Activated naive CD4-positive, alpha-beta T cell treated with anti-CD3 and anti-CD28 coated beads, Interleukin-2, amount 50 U/mL, for 72 hours (primary cell): ENCODE data around the gene GSTCD. TPM values are rescaled to one million over a fixed set of nuclear protein-coding genes. Genes with fewer than 3 reads are reported as not detected.
"Not testable (repeated sequence)": the region's sequence is repeated elsewhere in the genome, so short reads cannot be mapped to it uniquely, and the experiment has no call there.

Experiments used
- ATAC-seq, 2 donors: fragments of 150-1000 bp; cut with Tn5 transposase; 2 replicates each; pipeline ENCODE4 v1.10.0; 2021; ENCODE audit warnings: mild to moderate bottlenecking in 2 of 2, moderate library complexity in 2 of 2
- DNase-seq, 2 donors: peaks; one replicate each; pipeline ENCODE4 v3.0.0; 2021 to 2022; ENCODE audit warnings: low spot score in 2 of 2
- H3K27ac Mint-ChIP-seq, 2 donors: one replicate each; pipeline ENCODE4 v1.8.0; 2022; ENCODE audit warnings: mild to moderate bottlenecking in 2 of 2, mixed read lengths in 2 of 2
- H3K36me3 Mint-ChIP-seq, 2 donors: one replicate each; pipeline ENCODE4 v1.8.0; 2022; ENCODE audit warnings: mixed read lengths in 2 of 2
- H3K9me3 Mint-ChIP-seq, 2 donors: one replicate each; pipeline ENCODE4 v1.8.0; 2022; ENCODE audit warnings: mixed read lengths in 2 of 2
- total RNA-seq, 2 donors: library from RNA; stranded (reverse); gene quantifications; one replicate each; pipeline ENCODE4 v1.2.3, GENCODE V29; 2022

GSTCD gene
- total RNA-seq, 2 donors from 2014 or later = 7.4 to 15.7 TPM

DNA sequence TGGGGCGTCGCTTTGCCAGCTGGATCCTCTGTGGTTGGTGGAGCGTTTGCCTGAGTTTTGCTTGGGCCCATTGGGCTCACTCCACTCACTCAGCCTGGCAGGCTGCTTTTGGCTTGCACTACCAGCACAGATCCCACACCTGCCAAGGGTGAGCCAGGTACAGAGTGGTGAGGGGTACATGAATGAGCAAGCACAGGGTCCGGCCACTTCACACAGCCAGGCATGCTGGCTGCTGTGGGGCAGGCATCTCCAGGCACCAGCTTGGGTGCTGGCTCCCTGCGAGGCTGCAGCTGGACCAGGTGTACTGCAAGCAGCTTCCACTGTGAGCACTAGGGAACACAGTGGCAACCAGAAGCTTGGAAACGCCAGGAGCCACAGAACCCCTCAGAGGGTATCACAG is 126.6 kb downstream of the GSTCD start:
- ATAC-seq (no peak), DNase-seq (no peak)
- H3K27ac Mint-ChIP-seq = no peak overlapping the region
- peaks cover 13 to 19% of the 10 kb centered on the region in 2 donors for H3K36me3 Mint-ChIP-seq
- H3K9me3 Mint-ChIP-seq = no peaks in the 10 kb centered on the region

DNA sequence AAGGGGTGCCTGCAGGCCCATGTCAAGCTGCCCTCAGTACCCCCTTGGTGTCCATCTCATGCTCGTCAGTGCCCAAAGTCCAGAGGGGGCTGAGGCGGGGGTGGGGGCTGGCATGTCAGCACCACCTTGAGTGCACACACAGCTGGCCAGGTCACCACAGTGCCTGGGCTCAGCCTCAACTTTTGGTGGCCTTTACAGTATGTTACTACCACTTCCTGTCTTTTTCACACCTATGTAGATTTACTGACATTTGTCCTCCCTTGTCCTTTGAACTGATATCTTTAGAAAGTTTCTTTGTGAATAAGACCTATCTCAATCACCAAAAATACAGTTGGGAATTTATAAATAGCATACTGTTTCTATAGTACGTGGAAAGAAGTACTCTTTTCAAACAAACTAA is 128.0 kb downstream of the GSTCD start:
- peak in 1 of 2 donors; percentile 61 for ATAC-seq

DNA sequence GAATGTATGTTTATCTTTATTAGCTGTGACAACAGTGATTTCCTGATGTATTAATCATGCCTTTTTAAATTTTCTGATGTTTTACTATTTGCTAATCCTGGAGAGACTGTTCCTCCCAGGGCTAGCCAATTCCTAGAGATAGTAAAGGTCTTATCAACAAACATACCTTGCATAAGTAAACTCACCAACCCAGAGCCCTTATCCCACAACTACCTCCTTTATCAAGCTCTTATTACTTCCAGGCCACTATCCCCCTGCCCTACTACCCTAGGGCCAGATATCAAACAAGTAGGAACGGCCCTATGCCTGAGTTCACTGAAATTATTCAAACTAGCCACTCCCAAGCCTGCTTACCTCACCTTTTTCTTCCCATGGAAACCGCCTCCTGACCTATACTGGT is 128.5 kb downstream of the GSTCD start:
- Mint-ChIP-seq H3K9me3 (no peaks in the 10 kb centered on the region), H3K27ac (peak overlapping the region in 1 of 2 donors; percentile 10), H3K36me3 (peaks cover 13 to 19% of the 10 kb centered on the region in 2 donors)
- DNase-seq (no peak), ATAC-seq (peak in 1 of 2 donors; percentile 59)

More for the DNA sequence above, 128.0 kb downstream of the GSTCD start:
- DNase-seq = no peak
- H3K9me3 Mint-ChIP-seq = no peaks in the 10 kb centered on the region
- peak overlapping the region in 1 of 2 donors; percentile 10 for H3K27ac Mint-ChIP-seq
- peaks cover 13 to 19% of the 10 kb centered on the region in 2 donors for H3K36me3 Mint-ChIP-seq

DNA sequence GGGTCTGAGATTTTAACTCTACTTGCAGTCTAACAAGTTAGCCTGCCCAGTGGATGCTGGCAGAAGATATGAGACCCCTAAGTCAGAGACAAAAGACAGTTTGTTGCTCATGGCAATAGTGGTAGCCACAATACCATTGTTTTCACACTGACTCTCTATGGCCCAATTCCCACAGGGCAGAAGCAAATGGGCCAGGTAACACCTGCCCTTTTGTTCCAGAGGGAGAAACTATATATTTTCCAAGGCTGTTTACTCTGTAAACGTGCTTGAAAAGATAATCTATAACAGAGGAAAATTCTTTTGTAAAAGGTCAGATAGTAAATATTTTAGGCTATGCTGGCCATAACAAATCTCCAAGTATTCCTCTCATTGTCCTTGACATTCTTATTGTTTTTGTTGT is 129.5 kb downstream of the GSTCD start:
- Mint-ChIP-seq H3K27ac (no peak overlapping the region), H3K9me3 (no peaks in the 10 kb centered on the region), H3K36me3 (peaks cover 13 to 19% of the 10 kb centered on the region in 2 donors)
- ATAC-seq (no peak), DNase-seq (no peak)

DNA sequence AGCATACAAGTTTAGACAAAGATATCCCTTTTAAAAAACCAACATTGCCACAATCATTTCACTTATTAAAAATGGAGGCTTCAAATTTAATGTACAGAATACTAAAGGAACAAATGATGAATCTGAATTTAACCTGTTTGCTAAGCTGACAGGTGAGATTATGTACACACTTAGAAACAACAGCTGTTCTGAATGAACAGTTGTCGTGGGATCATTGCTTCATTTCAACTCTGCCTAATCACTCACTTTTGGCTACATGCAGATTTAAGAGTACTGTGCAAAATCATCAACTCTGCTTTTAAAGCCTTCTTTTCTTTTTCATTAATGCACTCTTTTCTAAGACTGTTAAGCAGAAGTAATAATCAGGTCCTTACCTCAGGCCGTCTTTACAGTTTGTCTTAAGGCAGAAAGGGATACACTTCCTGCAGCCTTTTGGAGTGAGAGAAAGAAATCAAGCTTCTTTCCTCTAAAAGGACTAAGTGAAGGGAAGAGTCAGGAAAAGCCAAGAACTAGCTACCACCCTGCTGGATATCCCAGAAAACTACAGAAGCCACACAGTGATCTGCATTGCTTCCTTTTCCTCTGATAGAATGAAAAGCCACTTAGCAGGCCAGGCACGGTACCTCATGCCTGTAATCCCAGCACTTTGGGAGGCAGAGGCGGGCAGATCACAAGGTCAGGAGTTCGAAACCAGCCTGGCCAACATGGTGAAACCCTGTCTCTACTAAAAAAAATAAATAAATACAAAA is 132.0 kb downstream of the GSTCD start:
- H3K36me3 Mint-ChIP-seq = peaks cover 11 to 18% of the 10 kb centered on the region in 2 donors
- H3K9me3 Mint-ChIP-seq = no peaks in the 10 kb centered on the region
- no peak for ATAC-seq
- DNase-seq = no peak
- H3K27ac Mint-ChIP-seq = no peak overlapping the region

DNA sequence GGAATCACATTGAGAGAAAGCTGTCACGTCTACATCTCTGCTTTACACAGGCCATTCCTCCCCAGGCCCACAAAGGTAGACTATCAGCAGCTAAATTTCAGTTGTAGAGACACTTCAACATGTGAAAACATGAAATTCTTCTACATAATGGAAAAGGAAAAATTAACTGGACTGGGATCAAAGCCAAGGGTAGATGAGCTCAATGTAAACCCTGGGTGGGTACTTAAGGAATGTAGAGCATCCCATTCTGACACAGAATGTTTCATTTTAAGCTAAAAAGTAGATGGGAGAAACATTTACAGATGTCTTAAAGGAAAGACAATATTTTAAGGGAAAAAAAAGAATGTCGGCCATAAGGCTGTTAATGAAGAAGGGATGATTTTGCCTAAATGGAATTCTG is 135.4 kb downstream of the GSTCD start:
- no peak overlapping the region for H3K27ac Mint-ChIP-seq
- DNase-seq (no peak), ATAC-seq (no peak)
- H3K36me3 Mint-ChIP-seq = no peaks in the 10 kb centered on the region
- no peaks in the 10 kb centered on the region for H3K9me3 Mint-ChIP-seq

DNA sequence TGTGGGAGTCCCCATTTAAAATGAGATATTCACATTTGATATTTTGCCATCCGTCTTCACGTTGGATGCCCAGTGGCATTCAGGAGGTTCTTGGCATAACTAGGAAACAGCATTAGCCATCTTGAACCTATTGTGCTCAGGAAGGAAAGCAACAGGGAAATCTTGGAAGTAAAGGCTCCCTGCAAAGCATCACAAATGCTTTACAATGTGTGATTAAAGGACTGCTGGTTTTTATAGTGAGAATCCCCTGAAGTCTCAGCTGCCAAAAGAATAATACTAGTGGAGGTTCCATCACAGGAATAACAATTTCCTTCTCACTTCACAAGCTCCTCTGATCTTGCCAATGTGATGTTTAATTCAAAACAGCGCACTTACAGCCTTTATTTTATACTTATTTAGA is 137.0 kb downstream of the GSTCD start:
- ATAC-seq = no peak
- DNase-seq = no peak
- Mint-ChIP-seq H3K27ac (no peak overlapping the region), H3K36me3 (no peaks in the 10 kb centered on the region), H3K9me3 (no peaks in the 10 kb centered on the region)

DNA sequence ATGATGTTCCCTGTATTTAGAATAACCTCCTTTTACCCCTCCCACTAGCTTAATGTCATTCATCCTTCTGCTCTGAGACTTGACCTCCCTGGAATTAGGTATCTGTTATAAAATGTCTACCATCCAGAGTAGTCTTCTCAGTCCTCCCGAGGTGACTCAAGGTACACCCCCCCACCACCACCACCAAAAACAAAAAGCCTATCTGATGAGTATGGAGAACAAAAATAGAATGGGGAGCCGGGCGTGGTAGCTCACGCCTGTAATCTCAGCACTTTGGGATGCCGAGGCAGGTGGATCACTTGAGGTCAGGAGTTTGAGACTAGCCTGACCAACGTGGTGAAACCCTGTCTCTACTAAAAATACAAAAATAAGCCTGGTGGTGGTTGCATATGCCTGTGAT is 139.8 kb downstream of the GSTCD start:
- not testable (repeated sequence) for H3K9me3 Mint-ChIP-seq, DNase-seq, H3K27ac Mint-ChIP-seq, ATAC-seq, H3K36me3 Mint-ChIP-seq

DNA sequence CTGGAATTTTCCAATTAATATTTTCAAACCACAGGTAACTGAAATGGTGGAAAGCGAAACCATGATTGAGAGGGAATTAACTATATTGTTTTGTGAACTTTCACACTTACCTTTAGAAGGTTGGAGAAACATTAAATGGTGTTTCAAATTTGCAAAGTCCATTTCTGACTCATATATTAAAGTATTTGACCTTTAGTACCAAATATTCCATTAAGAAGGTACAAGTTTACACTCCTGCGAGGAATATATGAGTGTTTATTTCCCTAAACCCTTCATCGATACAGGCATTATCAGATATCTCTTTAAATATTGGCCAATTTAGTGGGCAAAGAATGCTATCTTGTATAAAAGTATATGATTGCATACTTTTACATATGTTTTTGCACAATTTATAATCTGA is 142.6 kb downstream of the GSTCD start:
- Mint-ChIP-seq H3K9me3 (peaks cover 18 to 22% of the 10 kb centered on the region in 2 donors), H3K36me3 (peaks cover 17 to 23% of the 10 kb centered on the region in 2 donors), H3K27ac (no peak overlapping the region)
- ATAC-seq = no peak
- no peak for DNase-seq

DNA sequence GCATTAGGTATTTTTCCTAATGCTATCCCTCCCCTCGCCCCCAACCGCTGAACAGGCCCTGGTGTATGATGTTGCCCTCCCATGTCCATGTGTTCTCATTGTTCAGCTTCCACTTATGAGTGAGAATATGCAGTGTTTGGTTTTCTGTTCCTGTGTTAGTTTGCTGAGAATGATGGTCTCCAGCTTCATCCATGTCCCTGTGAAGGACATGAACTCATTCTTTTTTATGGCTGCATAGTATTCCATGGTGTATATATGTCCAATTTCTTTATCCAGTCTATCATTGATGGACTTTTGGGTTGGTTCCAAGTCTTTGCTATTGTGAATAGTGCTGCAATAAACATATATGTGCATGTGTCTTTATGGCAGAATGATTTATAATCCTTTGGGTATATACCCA is 143.6 kb downstream of the GSTCD start:
- Mint-ChIP-seq H3K9me3 (peaks cover 24 to 28% of the 10 kb centered on the region in 2 donors), H3K36me3 (peaks cover 25 to 32% of the 10 kb centered on the region in 2 donors)
- not testable (repeated sequence) for ATAC-seq, DNase-seq, H3K27ac Mint-ChIP-seq

DNA sequence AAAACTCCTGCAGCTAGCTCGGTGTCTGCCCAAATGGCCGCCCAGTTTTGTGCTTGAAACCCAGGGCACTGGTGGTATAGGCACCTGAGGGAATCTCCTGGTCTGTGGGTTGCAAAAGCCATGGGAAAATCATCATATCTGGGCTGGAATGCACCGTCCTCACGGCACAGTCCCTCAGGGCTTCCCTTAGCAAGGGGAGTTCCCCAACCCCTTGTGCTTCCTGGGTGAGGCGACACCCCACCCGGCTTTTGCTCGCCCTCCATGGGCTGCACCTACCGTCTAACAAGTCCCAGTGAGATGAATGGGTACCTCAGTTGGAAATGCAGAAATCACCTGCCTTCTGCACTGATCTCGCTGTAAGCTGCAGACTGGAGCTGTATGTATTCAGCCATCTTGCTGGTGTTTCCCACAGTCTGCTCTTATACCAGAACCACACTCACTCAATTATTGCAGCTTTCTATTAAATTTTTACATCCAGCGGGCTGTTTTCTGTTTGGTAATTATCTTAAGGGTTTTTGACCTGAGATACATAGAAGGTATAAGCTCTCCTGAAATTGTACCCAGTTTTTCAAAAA is 150.0 kb downstream of the GSTCD start:
- DNase-seq (no peak), ATAC-seq (no peak)
- no peak overlapping the region for H3K27ac Mint-ChIP-seq
- peaks cover 48 to 54% of the 10 kb centered on the region in 2 donors for H3K36me3 Mint-ChIP-seq
- peaks cover 44 to 47% of the 10 kb centered on the region in 2 donors for H3K9me3 Mint-ChIP-seq

DNA sequence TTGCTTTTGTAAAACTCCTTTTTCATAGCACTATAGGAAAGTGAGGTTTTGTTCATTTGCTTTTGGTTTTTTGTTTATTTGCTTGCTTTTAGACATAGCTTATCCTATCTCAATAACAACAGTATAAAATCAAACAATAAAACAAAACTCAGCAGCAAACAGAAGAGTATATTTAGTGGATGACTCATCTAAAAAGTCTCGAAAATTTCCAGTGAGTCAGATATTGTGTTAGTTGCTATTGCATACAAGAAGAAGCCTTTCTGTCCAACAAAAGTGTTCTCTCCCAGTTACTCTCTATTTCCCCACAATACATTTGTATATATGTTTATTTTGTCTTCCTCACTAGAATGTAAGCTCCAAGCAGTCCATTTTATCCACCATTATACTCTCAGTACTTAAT is 150.6 kb downstream of the GSTCD start:
- peaks cover 37 to 40% of the 10 kb centered on the region in 2 donors for H3K9me3 Mint-ChIP-seq
- H3K27ac Mint-ChIP-seq = no peak overlapping the region
- peaks cover 41 to 48% of the 10 kb centered on the region in 2 donors for H3K36me3 Mint-ChIP-seq

DNA sequence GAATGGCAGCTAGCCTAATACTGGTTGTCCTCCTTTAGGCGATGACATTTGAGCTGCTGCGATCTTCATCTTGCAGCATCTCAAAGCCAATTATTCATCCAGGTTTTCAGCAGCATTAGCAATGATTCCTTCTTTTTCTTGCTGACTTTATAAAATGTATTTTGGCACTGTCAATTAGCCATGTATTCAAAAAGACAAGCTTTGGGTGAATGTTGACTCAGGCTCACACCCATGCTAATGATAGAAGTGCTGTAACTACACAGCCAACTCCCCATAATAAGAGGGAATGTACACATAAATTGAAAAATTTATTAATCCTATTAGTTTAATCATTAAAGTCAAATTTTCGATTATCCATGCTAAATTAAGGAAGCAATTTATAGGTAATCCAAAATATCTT is 162.4 kb downstream of the GSTCD start:
- H3K9me3 Mint-ChIP-seq = no peaks in the 10 kb centered on the region
- DNase-seq (no peak), ATAC-seq (no peak)
- no peak overlapping the region for H3K27ac Mint-ChIP-seq
- H3K36me3 Mint-ChIP-seq = no peaks in the 10 kb centered on the region

More for the DNA sequence above, 150.6 kb downstream of the GSTCD start:
- no peak for ATAC-seq
- DNase-seq = no peak

DNA sequence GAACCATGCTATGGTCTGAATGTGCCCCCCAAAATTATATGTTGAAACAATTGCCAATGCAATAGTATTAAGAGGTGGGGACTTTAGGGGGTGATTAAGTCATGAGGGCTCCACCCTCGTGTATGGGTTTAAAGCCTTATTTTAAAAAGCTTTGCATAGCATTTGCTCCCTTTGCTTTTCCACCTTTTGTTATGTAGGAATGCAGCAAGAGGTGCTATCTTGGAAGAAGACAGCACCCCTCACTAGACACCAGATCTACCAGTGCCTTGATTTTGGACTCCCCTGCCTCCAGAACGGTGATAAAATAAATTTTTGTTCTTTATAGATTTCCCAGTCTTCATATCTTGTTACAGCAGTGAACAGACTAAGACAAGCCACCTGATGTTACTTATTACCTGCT is 163.4 kb downstream of the GSTCD start:
- Mint-ChIP-seq H3K27ac (no peak overlapping the region), H3K36me3 (no peaks in the 10 kb centered on the region), H3K9me3 (no peaks in the 10 kb centered on the region)
- ATAC-seq (no peak), DNase-seq (no peak)

DNA sequence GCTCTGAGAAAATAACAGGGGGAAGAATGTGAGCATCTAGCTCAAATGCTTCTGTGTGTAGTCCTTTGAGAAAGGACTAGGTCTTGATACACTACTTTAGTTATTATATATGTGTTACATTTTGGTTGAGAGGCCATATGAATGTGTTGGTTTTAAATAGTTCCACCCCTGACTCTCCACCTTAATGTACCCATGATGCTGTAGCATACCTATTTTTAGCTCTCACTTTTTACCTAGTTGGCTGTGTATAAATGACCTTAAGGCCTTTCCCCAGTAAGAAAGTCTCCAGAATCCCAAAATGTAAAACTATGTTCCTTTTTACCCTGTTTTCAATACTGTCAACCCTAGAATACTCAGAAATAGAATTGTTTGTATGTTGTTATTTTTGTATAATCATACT is 166.6 kb downstream of the GSTCD start:
- no peaks in the 10 kb centered on the region for H3K36me3 Mint-ChIP-seq
- no peaks in the 10 kb centered on the region for H3K9me3 Mint-ChIP-seq
- H3K27ac Mint-ChIP-seq = no peak overlapping the region
- no peak for DNase-seq
- ATAC-seq = no peak

DNA sequence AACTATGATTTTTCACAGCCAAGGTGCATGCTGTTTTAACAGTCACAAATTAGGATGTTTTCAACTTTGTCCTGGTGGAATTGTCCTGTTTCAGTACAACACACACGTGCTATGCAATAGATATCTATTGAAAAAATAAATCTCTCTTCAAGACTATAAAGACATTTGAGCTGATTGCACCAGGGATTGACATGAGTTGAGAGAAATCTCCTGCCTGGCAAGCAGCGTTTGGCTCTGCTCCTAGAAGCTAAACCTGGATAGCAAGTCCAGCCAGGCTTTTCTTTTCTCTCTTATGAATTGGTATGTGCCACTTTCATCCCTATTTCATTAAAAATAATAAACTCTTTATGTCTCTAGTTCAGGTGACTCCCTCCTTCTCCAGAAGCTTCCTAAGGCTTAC is 170.1 kb downstream of the GSTCD start:
- Mint-ChIP-seq H3K9me3 (peaks cover 3 to 4% of the 10 kb centered on the region in 2 donors), H3K27ac (no peak overlapping the region), H3K36me3 (peaks cover 0 to 5% of the 10 kb centered on the region in 2 donors)
- no peak for DNase-seq
- ATAC-seq = no peak

DNA sequence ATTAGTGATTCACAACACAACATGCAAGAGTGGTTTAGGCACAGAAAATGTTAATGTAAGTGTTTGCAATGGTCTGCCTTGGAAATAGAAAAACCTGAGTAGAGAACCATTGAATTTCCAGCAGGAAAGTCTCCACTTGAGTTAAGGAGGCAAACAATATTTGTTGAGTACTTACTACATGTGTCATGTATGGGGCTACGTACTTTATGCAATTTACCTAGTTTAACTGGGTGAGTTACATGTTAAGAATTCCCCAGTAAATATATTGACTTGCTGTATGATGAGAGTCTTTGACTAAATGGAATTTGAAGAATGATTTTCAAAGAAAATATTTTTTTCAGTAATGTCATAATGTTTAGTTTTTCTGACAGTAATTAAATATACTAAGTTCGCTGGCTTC is 178.9 kb downstream of the GSTCD start:
- Mint-ChIP-seq H3K27ac (no peak overlapping the region), H3K36me3 (no peaks in the 10 kb centered on the region), H3K9me3 (peaks cover 7 to 10% of the 10 kb centered on the region in 2 donors)
- DNase-seq = no peak
- no peak for ATAC-seq
